GM21717 (cell line): ENCODE data around the gene EIF4A3.

Source experiments
- ATAC-seq: cut with Tn5 transposase; IDR thresholded peaks from one replicate; pipeline ENCODE4 v1.9.1; 2021; ENCODE audit warnings: mild to moderate bottlenecking, moderate library complexity; ENCODE audit not compliant: unreplicated experiment

Gene EIF4A3

GRCh38 chr17:80138856-80139426 lies 8.0 kb downstream of the EIF4A3 start:
- ATAC-seq: no peak

GRCh38 chr17:80137131-80137530 lies 9.8 kb downstream of the EIF4A3 start:
- ATAC-seq: no peak

- ATAC-seq: no peak
These were observed 13.3 kb downstream of the EIF4A3 start for GRCh38 chr17:80133626-80133970.

GRCh38 chr17:80132906-80133625 lies 13.9 kb downstream of the EIF4A3 start:
- ATAC-seq: no peak

- ATAC-seq: no peak
These were observed 15.9 kb downstream of the EIF4A3 start for GRCh38 chr17:80130992-80131391.

GRCh38 chr17:80129006-80129565 lies 17.8 kb downstream of the EIF4A3 start:
- ATAC-seq: no peak

GRCh38 chr17:80126449-80126715 lies 20.5 kb downstream of the EIF4A3 start:
- ATAC-seq: no peak

GRCh38 chr17:80125656-80126448 lies 21.1 kb downstream of the EIF4A3 start:
- ATAC-seq: no peak

GRCh38 chr17:80124351-80124981 lies 22.5 kb downstream of the EIF4A3 start:
- ATAC-seq: no peak

- no peak for ATAC-seq
These were observed 23.1 kb downstream of the EIF4A3 start for GRCh38 chr17:80123791-80124190.

- no peak for ATAC-seq
These were observed 23.9 kb downstream of the EIF4A3 start for GRCh38 chr17:80122926-80123505.

GRCh38 chr17:80122026-80122575 lies 24.8 kb downstream of the EIF4A3 start:
- ATAC-seq: no peak

GRCh38 chr17:80119839-80120238 lies 27.1 kb downstream of the EIF4A3 start:
- no peak for ATAC-seq

GRCh38 chr17:80119271-80119791 lies 27.6 kb downstream of the EIF4A3 start:
- ATAC-seq: no peak

GRCh38 chr17:80118601-80119270 lies 28.2 kb downstream of the EIF4A3 start:
- no peak for ATAC-seq

GRCh38 chr17:80117491-80118401 lies 29.2 kb downstream of the EIF4A3 start:
- no peak for ATAC-seq

GRCh38 chr17:80116921-80117380 lies 30.0 kb downstream of the EIF4A3 start:
- ATAC-seq: no peak

- no peak for ATAC-seq
These were observed 30.5 kb downstream of the EIF4A3 start for GRCh38 chr17:80116276-80116920.
